HG03039 (cell line): ENCODE measurements around the gene PLCE1.

Source experiments
- ATAC-seq: cut with Tn5 transposase; IDR thresholded peaks from one replicate; pipeline ENCODE4 v1.9.1; 2021; ENCODE audit warnings: mild to moderate bottlenecking, moderate library complexity; ENCODE audit not compliant: unreplicated experiment

Gene PLCE1

DNA sequence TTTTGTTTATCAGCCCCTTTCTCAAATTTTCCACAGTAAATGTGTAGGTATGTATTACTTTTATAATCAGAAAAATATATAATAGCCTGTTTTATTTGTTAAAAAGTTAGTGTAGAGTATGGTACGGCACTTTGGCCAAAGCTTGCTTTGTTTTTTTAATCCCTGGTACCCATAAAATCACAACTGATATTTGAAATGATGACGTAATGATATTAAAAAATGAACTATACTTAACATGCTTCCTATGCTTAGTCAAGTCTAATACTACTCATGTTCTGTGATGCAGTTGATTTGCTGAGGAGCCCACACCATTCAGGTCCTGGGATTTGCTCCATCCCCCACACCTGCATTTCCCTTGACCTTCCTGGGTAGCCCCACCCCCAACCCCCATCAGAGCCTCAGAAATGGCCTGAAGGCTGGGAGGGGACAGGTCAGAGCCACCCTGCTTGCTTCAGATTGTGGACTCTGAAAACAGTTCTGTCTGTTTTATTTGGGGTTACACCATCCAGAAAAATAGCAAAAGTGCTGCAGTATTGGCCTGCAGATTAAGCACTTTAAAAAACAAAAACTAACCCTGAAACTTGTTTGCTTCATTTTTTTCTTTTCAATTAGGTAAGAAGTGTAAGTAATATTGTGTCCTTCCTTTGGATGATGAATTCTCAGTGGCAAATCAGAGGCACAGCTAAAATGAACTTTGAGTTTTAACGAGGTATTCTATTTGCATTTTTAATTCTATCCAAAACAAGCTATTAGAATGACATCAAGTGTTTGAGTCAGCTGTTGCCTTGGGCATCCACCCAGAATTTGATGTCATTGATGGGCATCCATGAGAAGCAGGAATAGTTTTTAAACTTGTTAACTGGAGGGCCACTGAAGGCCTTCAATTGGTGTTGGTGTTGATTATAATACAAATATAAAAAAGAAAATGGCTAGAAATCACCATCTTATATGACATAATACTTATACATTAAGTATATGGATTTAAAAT is 23.3 kb downstream of the PLCE1 start:
- ATAC-seq, result no peak

DNA sequence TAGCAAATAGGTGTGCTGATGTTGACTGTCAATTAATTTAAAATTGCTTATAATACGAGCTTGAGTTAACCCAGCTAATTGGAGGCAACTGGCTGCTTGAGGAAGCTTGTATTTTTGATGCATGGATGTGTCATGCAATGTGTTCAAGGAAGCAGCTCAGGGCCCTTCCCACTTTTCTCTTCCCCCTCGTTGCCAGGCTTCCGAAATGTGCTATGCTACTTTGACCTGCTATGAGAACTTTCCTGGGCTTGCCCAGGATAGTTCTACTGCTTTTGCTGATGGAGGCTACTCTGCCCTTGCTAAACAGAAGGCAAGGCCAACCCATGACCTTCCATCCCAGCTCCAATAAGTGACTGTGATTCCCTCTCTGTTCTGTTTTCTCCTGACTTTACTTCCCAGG is 24.4 kb downstream of the PLCE1 start:
- no peak for ATAC-seq

DNA sequence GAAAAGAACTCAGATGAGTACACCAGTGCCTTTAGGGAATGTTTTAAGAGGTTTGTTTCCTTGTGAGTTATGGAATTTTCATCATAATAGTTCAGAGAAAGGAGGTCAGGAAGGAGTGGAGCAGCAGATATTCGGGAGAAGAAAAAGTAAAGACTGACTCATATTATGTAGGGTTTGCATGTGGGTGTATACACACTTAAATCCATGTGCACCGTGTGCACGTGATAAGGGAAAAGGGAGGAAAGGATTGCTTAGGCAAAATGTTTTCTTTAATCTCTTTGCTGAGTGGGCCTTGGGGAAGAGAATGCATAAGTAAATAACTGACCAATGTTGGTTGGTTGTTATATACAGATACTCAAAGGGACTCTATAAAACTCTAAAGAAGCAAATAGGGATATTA is 30.2 kb downstream of the PLCE1 start:
- ATAC-seq, result no peak

DNA sequence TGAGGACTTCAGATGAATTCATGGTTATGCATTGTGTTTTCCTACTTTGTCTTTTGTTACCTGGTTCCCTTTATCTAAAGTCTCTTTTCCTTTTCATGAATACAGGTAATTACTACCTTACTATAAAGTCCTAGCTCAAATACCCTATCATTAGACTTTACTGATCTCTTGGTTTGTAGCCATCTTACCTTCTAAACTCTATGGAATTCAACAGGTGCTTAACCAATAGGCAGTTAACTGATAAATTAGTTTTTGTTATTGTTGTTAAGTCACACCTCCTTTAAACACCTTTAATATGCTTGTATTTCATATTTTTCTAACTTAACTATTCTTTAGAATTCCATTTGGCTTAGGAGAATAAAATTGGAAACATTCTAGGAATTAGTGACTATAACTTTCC is 30.7 kb downstream of the PLCE1 start:
- no peak for ATAC-seq

DNA sequence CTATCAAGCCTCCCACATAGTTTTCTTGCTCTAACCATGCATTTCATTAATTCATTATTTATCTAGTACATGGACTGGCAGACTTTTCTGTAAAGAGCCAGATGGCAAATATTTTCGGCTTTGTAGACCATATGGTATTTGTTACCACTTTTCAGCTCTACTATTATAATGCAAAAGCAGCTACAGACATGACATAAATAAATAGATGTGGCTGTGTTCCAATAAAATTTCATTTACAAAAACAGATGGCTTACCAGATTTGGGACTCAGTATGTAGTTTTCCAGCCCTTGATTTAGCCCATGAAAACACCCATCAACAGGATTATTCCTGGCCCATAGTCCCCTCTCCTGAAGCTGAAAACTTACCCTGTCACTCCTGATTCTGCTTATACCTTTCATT is 32.1 kb downstream of the PLCE1 start:
- no peak for ATAC-seq

DNA sequence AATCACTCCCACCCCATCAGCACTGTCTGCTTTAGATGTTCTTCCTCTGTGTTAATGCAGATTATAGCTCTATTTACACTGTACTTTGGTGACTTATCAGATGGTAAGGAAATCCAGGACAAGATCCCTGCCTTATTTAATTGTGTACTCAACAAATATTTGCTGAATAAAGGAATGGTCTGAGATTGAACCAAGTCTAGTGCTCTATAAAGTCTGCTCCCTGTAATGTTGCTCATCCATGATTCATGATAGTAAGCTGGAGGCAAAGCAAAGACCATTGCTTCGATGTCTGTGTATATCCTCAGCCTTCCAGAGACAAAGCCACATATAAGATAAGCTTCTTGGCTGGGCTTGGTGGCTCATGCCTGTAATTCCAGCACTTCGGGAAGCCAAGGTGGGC is 33.5 kb downstream of the PLCE1 start:
- no peak for ATAC-seq

DNA sequence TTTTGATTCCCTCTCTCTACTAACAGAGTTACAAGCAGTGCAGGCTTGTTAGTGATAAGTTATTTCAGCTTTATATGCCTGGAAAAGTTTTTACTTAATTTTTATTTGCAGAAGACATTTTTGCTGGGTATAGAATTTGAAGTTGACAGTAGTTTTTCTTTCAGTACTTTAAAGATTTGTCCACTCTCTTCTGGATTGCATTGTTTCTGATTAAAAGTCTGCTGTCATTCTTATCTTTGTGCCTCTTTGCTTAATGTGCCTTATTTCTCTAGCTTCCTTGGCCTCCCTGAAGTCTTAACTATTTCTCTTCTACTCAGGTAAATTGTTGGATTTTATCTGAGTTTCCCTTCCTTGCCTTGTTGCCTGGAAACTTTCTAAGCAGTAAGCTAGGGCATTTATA is 36.2 kb downstream of the PLCE1 start:
- ATAC-seq, result no peak

DNA sequence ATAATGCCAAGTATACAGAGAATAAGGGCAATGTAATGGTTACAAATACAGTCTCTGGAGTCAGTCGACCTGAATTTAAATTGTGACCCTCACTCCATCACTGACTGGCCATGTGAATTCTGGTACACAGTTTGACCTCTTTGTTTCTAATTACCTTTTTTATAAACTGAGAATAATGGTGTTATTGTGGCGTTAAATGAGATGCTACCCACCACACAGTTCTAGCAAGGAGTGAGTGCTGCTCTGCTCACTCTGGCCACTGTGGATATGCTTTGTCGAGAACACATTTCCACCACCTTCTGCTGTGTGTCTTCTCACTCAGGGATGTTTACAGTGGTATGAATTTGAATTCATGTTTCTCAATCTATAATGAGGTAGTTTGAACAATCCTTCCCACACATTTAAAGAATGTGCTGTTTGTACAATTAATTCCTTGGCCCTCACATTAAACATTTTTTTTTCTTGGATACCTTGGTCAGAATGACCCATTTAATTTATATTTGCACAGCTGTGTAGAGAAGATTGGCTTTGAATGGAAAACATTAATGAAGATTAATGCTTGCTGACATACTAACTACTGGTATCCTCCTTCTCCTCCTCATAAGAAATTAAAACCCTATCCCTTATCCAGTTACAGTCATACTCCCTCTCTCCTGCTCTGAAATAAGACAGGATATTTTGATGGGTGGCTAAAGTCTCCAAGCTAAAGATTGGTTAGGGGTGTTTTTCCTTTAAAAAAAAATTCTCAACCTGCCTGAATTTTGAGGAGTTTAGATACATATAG is 42.4 kb downstream of the PLCE1 start:
- ATAC-seq, result no peak

DNA sequence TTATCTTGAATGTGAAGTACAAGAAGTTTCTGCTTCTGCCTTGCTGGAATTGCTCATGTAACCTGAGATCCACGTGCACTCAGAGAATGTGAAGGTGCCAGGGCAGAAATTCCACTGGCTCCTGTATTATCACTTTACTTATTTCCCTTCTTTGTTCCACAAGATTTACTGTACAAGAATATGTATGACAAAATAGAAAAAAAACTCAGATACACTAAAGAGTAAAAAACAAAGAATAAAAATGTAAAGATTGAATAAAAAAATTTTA is 43.0 kb downstream of the PLCE1 start:
- no peak for ATAC-seq

DNA sequence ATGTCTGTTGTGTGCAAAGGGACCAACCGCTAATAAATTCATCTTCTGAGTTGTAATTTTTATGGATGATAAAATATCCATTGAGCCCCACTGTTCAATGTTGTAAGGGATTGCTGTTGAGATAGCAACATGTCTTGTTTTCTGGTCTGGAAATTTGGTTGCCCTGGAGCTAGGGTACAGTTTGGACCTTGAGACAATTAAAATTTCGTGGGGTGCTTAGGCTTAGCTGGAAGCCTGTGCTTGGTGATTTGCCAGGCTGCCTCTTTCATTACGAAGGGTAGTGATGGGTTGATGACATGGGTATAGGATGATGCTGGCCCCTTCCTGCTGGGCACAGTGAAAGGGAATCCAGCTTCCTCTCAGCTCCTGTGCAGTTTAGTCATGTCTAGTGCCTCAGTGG is 43.6 kb downstream of the PLCE1 start:
- ATAC-seq, result no peak

DNA sequence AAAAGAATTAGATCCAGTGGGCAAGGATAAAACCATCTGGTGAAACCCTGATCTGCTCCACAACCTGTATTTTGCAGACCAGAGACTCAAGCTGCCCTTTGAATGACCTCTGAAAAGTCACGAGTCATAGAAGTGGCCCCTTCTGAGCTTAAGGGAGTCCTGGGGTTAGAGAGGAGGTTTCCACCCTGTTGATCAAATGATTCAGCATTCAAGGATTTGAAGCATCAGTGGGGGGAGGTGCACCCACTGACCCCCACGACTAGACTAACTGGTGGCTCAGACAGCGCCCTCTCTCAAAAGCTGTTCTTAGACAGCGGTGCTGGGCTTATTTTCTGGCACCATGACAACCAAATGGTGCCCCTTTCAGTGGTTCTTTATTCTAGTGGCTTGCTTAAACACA is 44.3 kb downstream of the PLCE1 start:
- ATAC-seq, result no peak

DNA sequence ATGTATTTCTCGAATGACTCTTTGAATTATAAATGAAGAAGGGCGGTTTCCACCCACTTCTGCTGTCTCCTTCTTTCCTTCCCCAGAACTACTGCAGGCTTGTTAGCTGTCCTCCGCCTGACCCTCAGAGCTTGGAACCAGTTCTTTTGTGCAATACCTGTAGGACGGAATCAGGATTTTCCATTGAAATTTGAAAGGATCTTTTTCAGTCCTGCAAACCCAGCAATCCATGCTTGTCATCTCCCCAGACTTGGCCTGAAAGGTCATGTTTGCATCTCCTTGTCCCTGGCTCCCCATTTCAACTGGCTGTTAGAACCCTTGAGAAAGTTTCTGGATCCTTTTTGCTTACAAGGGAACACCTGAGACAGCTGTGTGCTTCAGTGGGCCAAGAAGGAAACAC is 47.5 kb downstream of the PLCE1 start:
- ATAC-seq, result no peak

DNA sequence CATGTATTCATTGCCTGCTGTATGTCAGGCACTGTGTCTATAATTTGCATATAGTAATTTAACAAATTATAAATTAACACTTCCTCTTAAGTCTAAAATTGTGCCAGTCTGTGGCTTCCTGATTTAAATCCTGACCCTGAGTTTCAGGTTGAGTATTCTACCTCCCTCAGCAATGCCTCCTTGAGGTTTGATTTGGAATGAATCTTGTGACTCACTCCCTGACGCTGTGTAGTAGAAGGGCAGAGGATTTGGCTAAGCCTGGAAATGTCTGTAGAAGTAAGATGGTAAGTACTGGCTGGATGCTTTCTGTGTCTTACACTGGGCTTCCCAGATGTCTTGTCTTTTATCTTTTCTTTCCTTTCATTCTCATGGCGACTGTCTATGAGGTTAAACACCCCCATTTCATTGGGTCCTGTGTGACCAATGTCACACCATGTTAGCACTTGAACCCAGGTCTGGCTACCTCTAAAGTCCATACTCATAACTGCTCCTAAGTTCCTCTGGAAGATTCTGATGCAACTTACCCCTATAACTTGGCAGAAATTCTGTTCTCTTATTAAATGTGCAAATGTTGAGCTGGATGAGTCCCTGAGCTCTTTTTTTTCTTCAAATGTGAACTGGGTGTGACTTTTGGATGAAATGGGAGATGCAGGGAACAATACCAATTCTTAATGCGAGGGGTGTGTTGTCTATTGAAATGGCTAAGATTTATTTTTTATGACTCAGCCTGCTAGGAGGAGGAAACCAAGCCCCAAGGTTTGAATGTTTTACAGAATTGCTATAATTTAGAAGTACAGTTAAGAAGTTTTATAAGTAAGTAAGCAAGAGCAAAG is 48.5 kb downstream of the PLCE1 start:
- ATAC-seq, result no peak

DNA sequence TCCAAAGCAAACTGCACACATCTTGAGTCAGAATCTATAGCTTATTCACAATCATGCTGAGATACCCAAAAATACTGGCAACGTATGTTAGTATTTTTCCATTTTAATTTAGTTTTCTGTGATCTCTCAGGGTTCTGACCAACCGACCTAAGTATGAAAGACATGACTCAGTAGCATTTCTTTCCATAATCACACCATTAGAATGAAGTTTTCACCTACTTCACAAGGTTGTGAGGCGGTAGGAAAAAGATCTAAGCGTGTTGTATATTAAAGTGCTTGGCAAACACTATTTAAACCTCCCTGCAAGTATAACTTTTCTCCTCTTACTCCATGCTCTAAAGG is 49.1 kb downstream of the PLCE1 start:
- no peak for ATAC-seq
